Right atrium auricular region (tissue), 2 donors: ENCODE measurements around the gene CCDC61. TPM values are rescaled to one million over a fixed set of nuclear protein-coding genes. Genes with fewer than 3 reads are reported as not detected.
A peak's percentile ranks its signal among the peaks of the same experiment; 100 is the strongest.

ENCODE experiments used
- DNase-seq: peaks from one replicate; pipeline ENCODE4 v3.0.0-alpha.2; 2019; ENCODE audit warnings: low spot score
- H3K27ac ChIP-seq, 2 donors: fragments of 200-600 bp; sonication (generic); 1 replicate in 1 of 2; 2 replicates in 1 of 2; pipeline ENCODE4 v1.5.1; 2016 to 2019
- H3K27me3 ChIP-seq, 2 donors: fragments of 200-600 bp; sonication (generic); one replicate each; pipeline versions ENCODE4 v1.5.1 to v1.6.0; 2017 to 2019
- H3K36me3 ChIP-seq: fragments of 200-600 bp; sonication (generic); one replicate; pipeline ENCODE4 v1.5.1; 2016
- H3K4me1 ChIP-seq, 2 donors: fragments of 200-600 bp; sonication (generic); one replicate each; pipeline versions ENCODE4 v1.5.1 to v1.6.0; 2017 to 2019
- H3K4me3 ChIP-seq, 2 donors: fragments of 200-600 bp; sonication (generic); 1 replicate in 1 of 2; 2 replicates in 1 of 2; pipeline ENCODE4 v1.5.1; 2017 to 2019; ENCODE audit warnings: mild to moderate bottlenecking in 1 of 2, moderate library complexity in 1 of 2
- H3K9me3 ChIP-seq, 2 donors: fragments of 200-600 bp; sonication (generic); one replicate each; pipeline ENCODE4 v1.5.1; 2019
- total RNA-seq, 2 donors: library from RNA; depleted of rRNA; stranded (reverse); fragments of >200 nt; gene quantifications; one replicate each; pipeline ENCODE4 v1.1.0, GENCODE V29; 2016
- TF ChIP-seq, protein P1 (sequence below), 2 donors: fragments of 200-600 bp; sonication (generic); IDR thresholded peaks; one replicate each; pipeline ENCODE4 v1.5.1; 2019; ENCODE audit warnings: antibody characterized with exemption in 2 of 2

The CCDC61 gene
- total RNA-seq, 2 donors from 2014 or later = 5.3 to 7.8 TPM

DNA sequence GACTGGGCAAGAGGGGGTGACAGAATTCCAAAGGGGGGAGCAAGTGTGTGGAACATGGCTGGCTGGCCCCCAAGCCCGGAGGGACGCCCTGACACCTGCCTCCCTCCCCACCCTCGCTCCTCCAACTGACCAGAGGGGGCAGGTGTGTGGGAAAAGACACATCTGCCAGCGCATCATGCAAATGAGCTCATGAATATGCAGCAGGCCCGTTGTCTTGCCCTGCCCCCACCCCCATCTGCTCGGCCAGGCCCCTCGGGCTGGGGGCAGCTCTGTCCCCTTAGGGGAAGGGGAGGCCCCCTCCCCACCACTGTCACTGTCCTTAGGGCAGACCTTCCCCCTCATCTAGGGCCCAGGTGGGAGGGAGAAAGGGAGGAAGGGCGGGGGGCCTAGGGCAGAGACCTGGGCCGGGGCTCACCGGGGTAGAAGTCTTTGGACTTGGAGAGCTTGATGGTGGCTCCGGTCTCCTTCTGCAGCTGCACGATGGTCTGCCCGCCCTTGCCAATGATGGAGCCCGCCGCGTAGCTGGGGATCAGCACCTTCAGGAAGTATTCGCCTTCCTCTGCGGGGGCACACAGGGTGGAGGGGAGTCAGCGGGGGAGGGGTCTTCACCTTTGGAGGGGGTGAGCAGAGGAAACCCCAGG is 34.6 kb upstream of the CCDC61 start:
- TF ChIP-seq, protein P1, sequence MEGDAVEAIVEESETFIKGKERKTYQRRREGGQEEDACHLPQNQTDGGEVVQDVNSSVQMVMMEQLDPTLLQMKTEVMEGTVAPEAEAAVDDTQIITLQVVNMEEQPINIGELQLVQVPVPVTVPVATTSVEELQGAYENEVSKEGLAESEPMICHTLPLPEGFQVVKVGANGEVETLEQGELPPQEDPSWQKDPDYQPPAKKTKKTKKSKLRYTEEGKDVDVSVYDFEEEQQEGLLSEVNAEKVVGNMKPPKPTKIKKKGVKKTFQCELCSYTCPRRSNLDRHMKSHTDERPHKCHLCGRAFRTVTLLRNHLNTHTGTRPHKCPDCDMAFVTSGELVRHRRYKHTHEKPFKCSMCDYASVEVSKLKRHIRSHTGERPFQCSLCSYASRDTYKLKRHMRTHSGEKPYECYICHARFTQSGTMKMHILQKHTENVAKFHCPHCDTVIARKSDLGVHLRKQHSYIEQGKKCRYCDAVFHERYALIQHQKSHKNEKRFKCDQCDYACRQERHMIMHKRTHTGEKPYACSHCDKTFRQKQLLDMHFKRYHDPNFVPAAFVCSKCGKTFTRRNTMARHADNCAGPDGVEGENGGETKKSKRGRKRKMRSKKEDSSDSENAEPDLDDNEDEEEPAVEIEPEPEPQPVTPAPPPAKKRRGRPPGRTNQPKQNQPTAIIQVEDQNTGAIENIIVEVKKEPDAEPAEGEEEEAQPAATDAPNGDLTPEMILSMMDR (IDR thresholded peaks at IDR 0.05) = no peak
- no peaks in the 10 kb centered on the region for H3K27me3 ChIP-seq

DNA sequence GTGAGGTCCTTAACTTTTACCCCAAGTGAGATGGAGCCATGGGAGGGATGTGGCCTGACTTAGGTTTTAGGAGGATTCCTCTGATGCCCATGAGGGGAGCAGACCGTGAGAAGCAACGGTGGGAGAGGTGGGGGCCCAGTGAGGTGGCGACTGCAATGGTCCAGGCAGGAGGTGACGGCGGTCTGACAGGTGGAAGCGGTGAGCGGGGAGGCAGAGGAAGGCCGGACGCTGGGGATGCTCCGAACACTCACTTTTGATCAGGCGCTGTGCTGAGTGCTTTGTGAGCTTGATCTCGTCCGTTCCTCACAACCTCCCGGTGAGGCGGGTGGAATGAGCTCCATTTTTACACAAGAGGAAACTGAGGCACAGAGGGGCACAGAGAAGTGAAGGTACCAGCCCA is 33.2 kb upstream of the CCDC61 start:
- Histone ChIP-seq H3K27ac (no peak overlapping the region), H3K4me3 (no peak overlapping the region), H3K27me3 (no peaks in the 10 kb centered on the region), H3K9me3 (no peaks in the 10 kb centered on the region), H3K4me1 (peaks cover 0 to 10% of the 10 kb centered on the region in 2 donors), H3K36me3 (no peaks in the 10 kb centered on the region)
- no peak for DNase-seq
- TF ChIP-seq, protein P1 (IDR thresholded peaks at IDR 0.05) = no peak

More for the DNA sequence above, 34.6 kb upstream of the CCDC61 start:
- no peaks in the 10 kb centered on the region for H3K9me3 ChIP-seq
- peak overlapping the region in 1 of 2 donors; percentile 16 for H3K27ac ChIP-seq
- no peaks in the 10 kb centered on the region for H3K36me3 ChIP-seq
- peaks cover 0 to 11% of the 10 kb centered on the region in 2 donors for H3K4me1 ChIP-seq
- DNase-seq = no peak
- no peak overlapping the region for H3K4me3 ChIP-seq

DNA sequence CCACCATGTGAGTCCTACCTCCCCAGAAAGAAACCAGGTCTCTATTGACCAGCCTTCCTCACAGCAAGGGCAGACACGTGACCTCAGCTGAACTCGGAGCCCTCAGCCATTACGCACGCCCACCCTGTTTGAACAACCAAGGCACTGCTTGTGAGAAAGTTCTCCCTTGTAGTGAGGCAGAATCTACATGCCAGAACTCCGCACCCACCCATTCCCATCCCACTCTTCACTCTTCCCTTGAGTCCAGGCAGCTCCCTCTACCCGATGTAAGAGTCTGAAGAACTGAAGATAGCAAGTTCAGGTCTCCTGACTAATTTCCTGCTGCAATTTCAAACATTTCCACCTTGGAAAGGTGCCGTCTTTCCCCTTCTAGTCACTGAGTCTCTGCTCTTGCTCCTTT is 28.0 kb upstream of the CCDC61 start:
- no peaks in the 10 kb centered on the region for H3K36me3 ChIP-seq
- H3K27ac ChIP-seq = no peak overlapping the region
- no peaks in the 10 kb centered on the region for H3K4me1 ChIP-seq
- DNase-seq = no peak
- TF ChIP-seq, protein P1 (IDR thresholded peaks at IDR 0.05) = no peak
- H3K4me3 ChIP-seq = no peak overlapping the region
- H3K9me3 ChIP-seq = no peaks in the 10 kb centered on the region
- peaks cover 0 to under 1% of the 10 kb centered on the region in 2 donors for H3K27me3 ChIP-seq

DNA sequence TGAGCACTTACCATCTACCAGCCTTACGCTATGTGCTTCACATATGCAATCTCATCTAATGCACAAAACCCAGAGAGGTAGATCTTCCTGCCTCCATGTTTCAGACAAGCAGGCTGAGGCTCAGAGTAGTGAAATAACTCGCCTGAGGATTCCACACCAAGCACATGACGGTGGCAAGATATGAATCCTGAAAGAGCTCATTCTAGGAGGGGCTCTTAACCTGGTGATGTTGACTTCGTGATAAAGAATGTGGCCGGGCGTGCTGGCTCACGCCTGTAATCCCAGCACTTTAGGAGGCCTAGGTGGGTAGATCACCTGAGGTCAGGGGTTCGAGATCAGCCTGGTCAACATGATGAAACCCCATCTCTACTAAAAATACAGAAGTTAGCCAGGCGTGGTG is 26.6 kb upstream of the CCDC61 start:
- peaks cover 0 to 3% of the 10 kb centered on the region in 2 donors for H3K4me1 ChIP-seq
- peaks cover 0 to 10% of the 10 kb centered on the region in 2 donors for H3K27me3 ChIP-seq
- no peak overlapping the region for H3K27ac ChIP-seq
- no peaks in the 10 kb centered on the region for H3K9me3 ChIP-seq
- no peak overlapping the region for H3K4me3 ChIP-seq
- TF ChIP-seq, protein P1 (IDR thresholded peaks at IDR 0.05) = no peak
- no peak for DNase-seq
- H3K36me3 ChIP-seq = no peaks in the 10 kb centered on the region

DNA sequence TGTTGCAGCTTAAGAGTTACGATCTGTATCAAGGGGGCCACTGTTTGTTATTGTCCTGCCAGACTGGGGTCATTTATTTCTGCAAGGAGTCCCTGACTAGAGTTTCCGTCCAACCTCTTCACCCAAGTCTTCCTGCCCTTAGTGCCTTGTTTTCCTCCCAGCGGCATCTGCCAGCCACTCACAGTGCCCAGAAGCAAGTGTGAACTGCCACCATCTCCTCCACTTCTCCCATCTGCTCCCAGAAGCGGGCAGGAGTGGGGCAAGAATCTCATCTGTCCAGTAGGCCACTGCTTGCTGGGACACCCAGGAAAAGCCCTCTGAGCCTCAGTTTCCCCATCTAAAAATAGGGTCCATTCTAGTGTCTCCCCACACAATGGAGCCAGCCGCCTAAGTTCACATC is 25.6 kb upstream of the CCDC61 start:
- H3K27ac ChIP-seq = no peak overlapping the region
- TF ChIP-seq, protein P1 (IDR thresholded peaks at IDR 0.05) = no peak

More for the DNA sequence above, 25.6 kb upstream of the CCDC61 start:
- H3K4me3 ChIP-seq = no peak overlapping the region
- peaks cover 0 to 3% of the 10 kb centered on the region in 2 donors for H3K4me1 ChIP-seq
- DNase-seq = no peak
- no peaks in the 10 kb centered on the region for H3K9me3 ChIP-seq
- peaks cover 0 to 16% of the 10 kb centered on the region in 2 donors for H3K27me3 ChIP-seq
- no peaks in the 10 kb centered on the region for H3K36me3 ChIP-seq
